Stimulated activated CD8-positive, alpha-beta memory T cell treated with anti-CD3 and anti-CD28 coated beads, Interleukin-7, amount 100 ng/mL, for 4 hours (primary cell): Measurements from ENCODE around the gene SNORC.
A peak's percentile ranks its signal among the peaks of the same experiment; 100 is the strongest.
"Not testable (repeated sequence)": the region's sequence is repeated elsewhere in the genome, so short reads cannot be mapped to it uniquely, and the experiment has no call there.

ENCODE experiments used
- DNase-seq, 2 donors: peaks; one replicate each; pipeline ENCODE4 v3.0.0-alpha.2; 2020; ENCODE audit warnings: low read depth in 2 of 2

The SNORC gene

GRCh38 chr2:232870018-232870765, at the start of gene SNORC:
SNORC (plus strand) TSS chr2:232870264; CDS start chr2:232870342, 78 bp downstream.
- DNase-seq: no peak

- no peak for DNase-seq
These were observed 40.1 kb upstream of the SNORC start for GRCh38 chr2:232829988-232830387.

- DNase-seq: no peak
These were observed 38.6 kb upstream of the SNORC start for GRCh38 chr2:232831496-232831895.

- no peak for DNase-seq
These were observed 36.2 kb upstream of the SNORC start for GRCh38 chr2:232833830-232834229.

- no peak for DNase-seq
These were observed 34.3 kb upstream of the SNORC start for GRCh38 chr2:232835687-232836208.

DNA sequence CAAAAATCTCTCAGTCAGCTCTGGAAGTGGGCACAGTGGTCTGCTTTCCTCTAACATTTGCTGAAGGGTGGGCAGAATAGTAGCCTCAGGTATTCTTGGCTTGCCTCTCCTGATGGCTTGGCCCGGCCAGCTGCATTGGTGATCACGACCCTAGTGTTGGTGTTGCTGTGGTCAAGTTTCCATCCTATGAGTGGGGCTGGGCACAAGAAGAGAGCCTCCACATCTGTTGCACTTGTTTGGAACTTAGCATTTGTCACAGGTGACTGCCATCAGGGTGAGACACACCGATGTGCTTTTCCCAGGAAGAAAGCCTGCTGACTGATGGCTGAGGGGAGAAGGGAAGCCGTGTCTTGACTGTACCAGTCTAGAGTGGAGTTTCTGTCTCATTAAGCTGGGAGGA, 33.1 kb upstream of the SNORC start:
- no peak for DNase-seq

DNA sequence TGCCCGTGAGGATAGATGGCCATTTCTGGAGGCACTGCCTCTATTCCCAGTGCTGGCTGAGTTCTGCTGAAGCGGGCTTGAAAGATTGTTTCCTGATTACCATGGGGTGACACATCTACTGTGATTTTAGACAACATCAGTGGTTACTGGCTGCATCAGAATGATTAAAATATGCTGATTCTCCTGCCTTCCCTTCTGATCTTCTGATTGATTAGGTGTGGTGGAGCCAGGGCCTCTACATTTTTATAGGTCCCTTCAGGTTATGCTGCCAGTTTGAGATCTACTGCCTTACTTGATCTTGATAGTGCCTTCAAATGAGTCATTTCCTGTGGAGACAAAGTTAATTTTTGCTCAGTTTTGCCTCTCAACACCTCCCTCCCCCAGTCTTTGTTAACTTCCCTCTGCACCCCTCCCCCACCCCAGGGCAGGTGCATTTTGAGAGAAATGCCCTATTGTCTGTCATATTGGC, 31.6 kb upstream of the SNORC start:
- DNase-seq: peak; percentile 28 to 50

- no peak for DNase-seq
These were observed 30.5 kb upstream of the SNORC start for GRCh38 chr2:232839411-232840079.

DNA sequence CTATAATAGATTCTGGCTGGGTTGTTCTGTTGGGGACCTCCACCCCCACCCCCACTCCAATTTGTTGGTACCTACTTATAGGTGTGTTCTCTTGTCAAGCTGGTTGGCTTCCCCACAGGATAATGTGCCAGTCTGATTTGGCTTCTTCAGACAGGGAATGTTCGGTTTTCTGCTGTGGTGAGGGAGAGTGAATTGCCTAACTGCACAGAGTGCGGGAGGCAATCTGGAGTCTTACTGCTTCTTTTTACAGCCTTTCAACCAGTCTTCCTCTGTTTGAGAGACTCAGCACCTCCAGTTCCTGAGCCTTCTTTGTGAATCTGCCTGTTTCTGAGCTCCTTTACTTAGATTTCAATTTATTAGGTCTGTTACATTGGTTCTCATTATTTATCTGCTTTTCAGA, 27.4 kb upstream of the SNORC start:
- no peak for DNase-seq

DNA sequence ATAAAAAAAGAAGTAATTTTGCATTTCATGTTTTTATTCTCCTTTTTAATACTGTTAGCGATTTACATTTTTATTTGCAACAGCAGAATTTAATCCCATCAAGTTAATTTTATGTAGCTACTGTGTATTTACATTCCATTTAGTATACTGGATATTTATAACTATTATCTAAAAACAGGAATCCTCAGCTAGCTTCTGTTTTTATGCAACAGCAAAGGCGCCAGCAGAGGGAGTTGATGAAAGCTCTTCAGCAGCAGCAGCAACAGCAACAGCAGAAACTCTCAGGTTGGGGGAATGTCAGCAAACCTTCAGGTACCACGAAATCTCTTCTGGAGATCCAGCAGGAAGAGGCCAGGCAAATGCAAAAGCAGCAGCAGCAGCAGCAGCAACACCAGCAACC, 26.2 kb upstream of the SNORC start:
- DNase-seq: no peak

- no peak for DNase-seq
These were observed 24.0 kb upstream of the SNORC start for GRCh38 chr2:232846055-232846454.

GRCh38 chr2:232850039-232850438, 20.0 kb upstream of the SNORC start:
- DNase-seq: no peak

GRCh38 chr2:232852081-232852480, 18.0 kb upstream of the SNORC start:
- not testable (repeated sequence) for DNase-seq

GRCh38 chr2:232852676-232853075, 17.4 kb upstream of the SNORC start:
- no peak for DNase-seq

DNA sequence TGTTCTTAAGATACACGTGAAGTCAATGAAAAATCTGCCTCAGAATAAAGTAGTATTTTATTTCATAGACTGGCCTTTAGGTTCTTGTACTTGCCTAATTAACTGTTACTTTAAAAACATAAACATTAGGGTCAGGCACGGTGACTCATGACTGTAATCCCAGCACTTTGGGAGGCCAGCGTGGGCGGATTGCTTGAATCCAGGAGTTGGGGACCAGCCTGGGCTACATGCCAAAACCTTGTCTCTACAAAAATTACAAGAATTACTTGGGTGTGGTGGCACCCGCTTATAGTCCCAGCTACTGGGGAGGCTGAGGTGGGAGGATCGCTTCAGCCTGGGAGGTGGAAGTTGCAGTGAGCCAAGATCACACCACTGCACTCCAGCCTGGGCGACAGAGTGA, 16.0 kb upstream of the SNORC start:
- DNase-seq: no peak

DNA sequence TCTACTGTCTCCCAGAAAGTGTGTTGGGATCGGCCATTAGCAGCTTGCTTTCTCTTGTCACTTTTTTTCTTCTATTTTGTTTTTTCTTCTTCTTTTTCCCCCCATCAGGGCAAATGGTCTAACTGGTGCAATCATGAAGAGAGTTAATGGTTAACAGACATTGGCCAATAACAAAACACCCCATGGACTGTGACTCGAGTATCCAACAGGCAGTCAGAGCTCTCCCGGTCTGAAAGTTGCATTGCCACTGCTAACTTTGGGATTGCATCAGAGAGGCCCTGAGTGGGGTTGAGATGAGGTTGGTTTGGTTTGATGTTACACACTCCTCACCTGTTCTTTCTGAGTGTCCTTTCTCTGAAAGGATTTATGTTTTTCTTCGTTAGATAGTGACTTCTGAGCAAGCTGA, 12.9 kb upstream of the SNORC start:
- no peak for DNase-seq

DNA sequence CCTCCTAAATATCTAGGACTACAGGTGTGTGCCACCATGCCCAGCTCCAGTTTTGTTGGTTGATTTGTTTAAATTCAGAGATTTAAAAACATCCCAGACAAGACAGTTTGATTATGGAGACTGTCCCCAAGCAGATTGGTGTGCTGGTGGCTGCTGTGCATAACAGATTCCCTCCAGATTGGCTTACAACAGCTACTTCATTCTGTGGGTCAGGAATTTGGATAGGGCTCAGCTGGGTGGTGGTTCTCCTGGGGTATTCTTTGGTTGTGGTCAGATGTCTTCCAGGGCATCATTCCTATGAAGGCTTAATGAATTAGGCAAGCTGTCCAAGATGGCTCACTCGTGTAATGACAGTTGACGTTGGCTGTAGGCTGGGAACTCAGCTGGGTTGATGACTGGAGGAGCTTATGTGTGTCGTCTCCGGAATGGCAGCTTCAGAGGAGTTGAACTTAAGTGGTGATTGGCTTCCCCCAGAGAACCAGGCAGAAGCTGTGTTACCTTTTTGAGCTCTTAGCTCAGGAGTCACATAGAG, 10.6 kb upstream of the SNORC start:
- DNase-seq: no peak

DNA sequence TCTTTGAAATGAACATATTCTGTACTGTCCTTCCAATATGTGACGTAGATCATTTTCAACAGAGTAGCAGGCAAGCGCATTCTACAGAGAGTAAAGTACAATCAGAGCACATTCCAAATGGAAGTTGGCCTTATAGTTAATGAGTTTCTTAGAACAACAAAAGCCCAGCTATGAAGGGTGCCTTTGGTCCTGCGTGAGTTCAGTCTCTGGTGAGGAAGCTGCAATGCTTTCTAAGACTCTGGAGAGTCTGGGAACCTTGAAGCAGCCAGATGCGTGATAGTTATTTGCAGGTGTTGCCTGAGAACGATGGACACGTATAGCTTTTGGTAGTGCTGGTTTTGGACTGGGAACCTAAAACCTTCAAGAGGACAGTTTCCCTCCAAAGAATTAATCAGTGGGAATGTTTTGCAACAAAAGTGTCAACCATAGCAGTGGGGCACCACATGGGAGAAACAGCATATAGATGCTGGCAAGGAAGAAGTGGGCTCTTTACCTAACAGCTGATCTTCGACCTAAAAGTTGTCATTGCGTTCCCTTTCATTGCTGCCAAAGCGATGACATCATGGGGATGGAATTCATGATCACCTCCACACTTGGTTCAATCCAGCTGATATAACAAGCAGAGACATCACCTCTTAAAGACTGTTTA, 9.3 kb upstream of the SNORC start:
- DNase-seq: no peak

GRCh38 chr2:232861353-232861752, 8.7 kb upstream of the SNORC start:
- DNase-seq: no peak

GRCh38 chr2:232863996-232864395, 6.1 kb upstream of the SNORC start:
- no peak for DNase-seq

DNA sequence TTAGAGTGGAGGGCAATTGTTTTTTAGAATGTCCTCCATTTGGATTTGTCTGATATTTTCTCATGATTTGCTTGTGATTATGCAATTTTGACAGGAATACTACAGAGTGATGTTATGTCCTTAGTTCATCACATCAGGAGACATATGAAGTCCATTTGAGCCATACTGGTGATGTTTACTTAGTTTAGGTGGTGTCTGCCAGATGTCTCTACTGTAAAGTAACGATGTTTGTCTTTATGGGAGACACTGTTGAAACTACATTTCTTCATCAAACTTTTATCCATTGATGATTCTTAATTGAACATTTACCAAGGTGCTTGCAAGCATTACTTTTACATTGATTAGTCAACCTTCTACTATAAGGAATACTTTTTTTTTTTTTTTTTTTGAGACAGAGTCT, 4.9 kb upstream of the SNORC start:
- no peak for DNase-seq

DNA sequence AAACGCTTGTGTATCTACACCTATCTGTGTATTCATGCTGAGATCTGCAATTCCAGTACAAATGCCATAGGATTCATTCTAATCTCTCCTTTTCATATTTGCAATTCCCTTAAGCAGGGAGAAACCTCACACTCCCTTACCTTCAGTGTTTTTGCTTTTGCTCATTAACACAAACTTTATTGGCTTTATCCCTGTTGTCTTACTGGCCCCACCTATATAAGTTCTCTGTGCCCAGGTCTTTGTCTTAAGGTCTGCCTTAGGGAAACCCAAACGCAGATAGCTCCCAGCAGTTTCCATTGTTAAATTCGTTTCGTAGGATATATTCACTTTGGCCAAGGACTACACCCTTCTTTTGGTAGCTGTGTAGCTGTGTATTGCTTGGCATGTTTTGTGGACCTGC, 4.0 kb upstream of the SNORC start:
- DNase-seq: no peak
